ENCODE data around the gene KLC1.

GRCh38 chr14:103705118-103705503 lies 76.1 kb downstream of the KLC1 start:
- TF ChIP-seq EP300 (IDR thresholded peaks at IDR 0.05; ENCODE audit: borderline replicate concordance) = no peak
- TF ChIP-seq CEBPB (IDR thresholded peaks at IDR 0.05) = no peak
